Bronchial epithelial cell (primary cell): ENCODE data around the gene CHEK1. TPM values are rescaled to one million over a fixed set of nuclear protein-coding genes. Genes with fewer than 3 reads are reported as not detected.

ENCODE experiments used
- DNase-seq: peaks from one replicate; pipeline ENCODE4 v3.0.0-alpha.2; 2010; ENCODE audit warnings: low read depth
- FAIRE-seq: peaks from 2 replicates; lab custom pipeline; 2011; peaks lifted over from hg19 to GRCh38; lab: Jason Lieb, UNC
- H3K27me3 ChIP-seq: 2 replicates; pipeline ENCODE4 v1.5.1; 2011; ENCODE audit warnings: low read length; ENCODE audit not compliant: control insufficient read depth, insufficient read depth
- H3K36me3 ChIP-seq: 2 replicates; pipeline ENCODE4 v1.5.1; 2011; ENCODE audit warnings: low read length; ENCODE audit not compliant: control insufficient read depth, insufficient read depth
- H3K4me3 ChIP-seq: 2 replicates; pipeline ENCODE4 v1.5.1; 2011; ENCODE audit warnings: mild to moderate bottlenecking, low read depth, low read length, control low read depth
- CTCF ChIP-seq: IDR thresholded peaks from 2 replicates; pipeline ENCODE4 v1.5.1; 2011; ENCODE audit warnings: mild to moderate bottlenecking, moderate library complexity, low read length, control low read depth, inconsistent platforms; ENCODE audit not compliant: insufficient read depth, severe bottlenecking
- total RNA-seq: library from RNA; depleted of rRNA; stranded (reverse); fragments of >200 nt; gene quantifications from 2 replicates; pipeline ENCODE4 v1.2.1, GENCODE V29; 2014

CHEK1 gene
- total RNA-seq, 1 donor from 2014 or later = 4.7 TPM

GRCh38 chr11:125688066-125688465, 63.1 kb downstream of the CHEK1 start:
- Histone ChIP-seq H3K27me3 (no peaks in the 10 kb centered on the region), H3K4me3 (no peak overlapping the region), H3K36me3 (no peaks in the 10 kb centered on the region)
- FAIRE-seq = no peak
- TF ChIP-seq CTCF = no peak
- DNase-seq = no peak

- FAIRE-seq (no peak), DNase-seq (no peak)
- Histone ChIP-seq H3K27me3 (no peaks in the 10 kb centered on the region), H3K4me3 (no peak overlapping the region), H3K36me3 (no peaks in the 10 kb centered on the region)
- no peak for TF ChIP-seq CTCF
Measured at GRCh38 chr11:125688632-125689031, 63.7 kb downstream of the CHEK1 start.

- H3K36me3 ChIP-seq = no peaks in the 10 kb centered on the region
- DNase-seq (peak; percentile 3), FAIRE-seq (no peak)
- no peak overlapping the region for H3K4me3 ChIP-seq
- H3K27me3 ChIP-seq = no peaks in the 10 kb centered on the region
- TF ChIP-seq CTCF = no peak
Measured at GRCh38 chr11:125689274-125689859, 64.4 kb downstream of the CHEK1 start.

- TF ChIP-seq CTCF = no peak
- FAIRE-seq (no peak), DNase-seq (no peak)
- Histone ChIP-seq H3K36me3 (no peaks in the 10 kb centered on the region), H3K27me3 (no peaks in the 10 kb centered on the region), H3K4me3 (no peak overlapping the region)
Measured at GRCh38 chr11:125690006-125690405, 65.0 kb downstream of the CHEK1 start.

- TF ChIP-seq CTCF = no peak
- H3K4me3 ChIP-seq = no peak overlapping the region
- H3K36me3 ChIP-seq = no peaks in the 10 kb centered on the region
- no peak for FAIRE-seq
- H3K27me3 ChIP-seq = no peaks in the 10 kb centered on the region
- DNase-seq = no peak
Measured at GRCh38 chr11:125692887-125693286, 67.9 kb downstream of the CHEK1 start.

- DNase-seq (no peak), FAIRE-seq (no peak)
- H3K27me3 ChIP-seq = no peaks in the 10 kb centered on the region
Measured at GRCh38 chr11:125694951-125695350, 70.0 kb downstream of the CHEK1 start.

More at GRCh38 chr11:125694951-125695350, 70.0 kb downstream of the CHEK1 start:
- no peak for TF ChIP-seq CTCF
- Histone ChIP-seq H3K4me3 (no peak overlapping the region), H3K36me3 (no peaks in the 10 kb centered on the region)
